ENCODE results near the gene ZNF483. TPM values are rescaled to one million over a fixed set of nuclear protein-coding genes. Genes with fewer than 3 reads are reported as not detected.
A peak's percentile ranks its signal among the peaks of the same experiment; 100 is the strongest.
"Not testable (repeated sequence)": the region's sequence is repeated elsewhere in the genome, so short reads cannot be mapped to it uniquely, and the experiment has no call there.

The ZNF483 gene
- polyA plus RNA-seq (ENCODE audit: insufficient read length): 1.6 TPM

GRCh38 chr9:111525056-111525977 is at the start of gene ZNF483:
TSS of gene ZNF483 (plus strand) at chr9:111525179. CDS start at chr9:111527396, 2,217 bp downstream.
- DNase-seq (ENCODE audit: low read depth): peak; percentile 50

- DNase-seq (ENCODE audit: low read depth): no peak
These were observed 49.8 kb upstream of the ZNF483 start for GRCh38 chr9:111475195-111475594.

- no peak for DNase-seq (ENCODE audit: low read depth)
These were observed 47.3 kb upstream of the ZNF483 start for GRCh38 chr9:111477677-111478076.

- DNase-seq (ENCODE audit: low read depth): no peak
These were observed 42.9 kb upstream of the ZNF483 start for GRCh38 chr9:111481885-111482636.

- no peak for DNase-seq (ENCODE audit: low read depth)
These were observed 42.1 kb upstream of the ZNF483 start for GRCh38 chr9:111482694-111483438.

- DNase-seq (ENCODE audit: low read depth): no peak
These were observed 41.5 kb upstream of the ZNF483 start for GRCh38 chr9:111483439-111483857.

- peak; percentile 48 for DNase-seq (ENCODE audit: low read depth)
These were observed 41.0 kb upstream of the ZNF483 start, which contains the start of gene ECPAS for GRCh38 chr9:111483858-111484571. TSS of gene ECPAS (minus strand) at chr9:111484383. CDS start at chr9:111472918, 11,465 bp downstream.

- DNase-seq (ENCODE audit: low read depth): no peak
These were observed 40.4 kb upstream of the ZNF483 start for GRCh38 chr9:111484572-111484894.

- not testable (repeated sequence) for DNase-seq (ENCODE audit: low read depth)
These were observed 27.8 kb upstream of the ZNF483 start for GRCh38 chr9:111497196-111497595.

GRCh38 chr9:111501005-111501562 is 23.9 kb upstream of the ZNF483 start:
- no peak for DNase-seq (ENCODE audit: low read depth)

- no peak for DNase-seq (ENCODE audit: low read depth)
These were observed 23.3 kb upstream of the ZNF483 start for GRCh38 chr9:111501648-111502047.

- no peak for DNase-seq (ENCODE audit: low read depth)
These were observed 22.5 kb upstream of the ZNF483 start for GRCh38 chr9:111502506-111502905.

- DNase-seq (ENCODE audit: low read depth): not testable (repeated sequence)
These were observed 13.4 kb upstream of the ZNF483 start for GRCh38 chr9:111511581-111511980.

GRCh38 chr9:111514967-111515366 is 10.0 kb upstream of the ZNF483 start:
- DNase-seq (ENCODE audit: low read depth): no peak

- DNase-seq (ENCODE audit: low read depth): no peak
These were observed 8.9 kb upstream of the ZNF483 start for GRCh38 chr9:111516061-111516465.

- DNase-seq (ENCODE audit: low read depth): no peak
These were observed 286 bp upstream of the ZNF483 start for GRCh38 chr9:111524731-111525055.

GRCh38 chr9:111527347-111527746 is 2.4 kb downstream of the ZNF483 start:
- no peak for DNase-seq (ENCODE audit: low read depth)

- DNase-seq (ENCODE audit: low read depth): no peak
These were observed 4.8 kb downstream of the ZNF483 start for GRCh38 chr9:111529787-111530186.

- no peak for DNase-seq (ENCODE audit: low read depth)
These were observed 6.7 kb downstream of the ZNF483 start for GRCh38 chr9:111531716-111532115.

GRCh38 chr9:111533099-111533790 is 8.3 kb downstream of the ZNF483 start:
- DNase-seq (ENCODE audit: low read depth): no peak

Data from forelimb muscle (tissue), 1 donor.